K562 (cell line): ENCODE data around the gene PPEF2.

Experiments used
- KDM1A ChIP-seq, 2 experiments: fragments of 450-650 bp; IDR thresholded peaks; 2 replicates each; pipeline ENCODE4 v1.6.1; 2016; ENCODE audit warnings: mild to moderate bottlenecking in 2 of 2
- MAFK ChIP-seq: IDR thresholded peaks from 2 replicates; pipeline ENCODE4 v1.6.1; 2011; ENCODE audit warnings: low read length, improper control_type of control experiment
- MAZ ChIP-seq, 2 experiments: fragments of 450-650 bp in 1 of 2; sonication (generic) in 1 of 2; formaldehyde crosslinking; IDR thresholded peaks in 1 of 2; conservative IDR thresholded peaks in 1 of 2; 2 replicates each; pipeline versions ENCODE4 v1.4.0 to v1.5.0; 2020; ENCODE audit warnings: mild to moderate bottlenecking in 1 of 2, missing genetic modification reagents in 1 of 2
- MCM3 ChIP-seq: fragments of 450-650 bp; IDR thresholded peaks from 2 replicates; pipeline ENCODE4 v1.6.1; 2016
- POLR2AphosphoS2 ChIP-seq: IDR thresholded peaks from 2 replicates; pipeline ENCODE4 v1.6.1; 2012; ENCODE audit warnings: low read length, improper control_type of control experiment
- RAD21 ChIP-seq, 2 experiments: fragments of 250-450 bp in 1 of 2; fragments of 450-650 bp in 1 of 2; sonication (Bioruptor Pico) in 1 of 2; formaldehyde crosslinking in 1 of 2; IDR thresholded peaks in 1 of 2; conservative IDR thresholded peaks in 1 of 2; 2 replicates each; pipeline versions ENCODE4 v1.4.0 to v1.8.0; 2020 to 2022; ENCODE audit warnings: mild to moderate bottlenecking in 2 of 2, moderate library complexity in 1 of 2
- SIN3B ChIP-seq: fragments of 450-650 bp; IDR thresholded peaks from 2 replicates; pipeline ENCODE4 v1.6.1; 2017; ENCODE audit warnings: low read depth, mild to moderate bottlenecking, moderate library complexity
- YY1 ChIP-seq, 3 experiments: IDR thresholded peaks; 2 replicates each; pipeline ENCODE4 v1.6.1; 2011; ENCODE audit warnings: low read length in 2 of 3, mild to moderate bottlenecking in 2 of 3, moderate library complexity in 2 of 3, borderline replicate concordance in 1 of 3, control low read depth in 1 of 3, low read depth in 1 of 3; ENCODE audit not compliant: insufficient read depth in 3 of 3, insufficient replicate concordance in 2 of 3, control insufficient read depth in 1 of 3, insufficient read length in 1 of 3; ENCODE audit errors: extremely low read depth in 1 of 3
- ZNF232 ChIP-seq: sonication (generic); formaldehyde crosslinking; IDR thresholded peaks from 2 replicates; pipeline ENCODE4 v1.8.0; 2022; ENCODE audit warnings: mild to moderate bottlenecking, missing genetic modification reagents
- ZNF780A ChIP-seq: fragments of 250-450 bp; sonication (Bioruptor Pico); IDR thresholded peaks from 2 replicates; pipeline ENCODE4 v1.5.0; 2021; ENCODE audit warnings: mild to moderate bottlenecking
- TF ChIP-seq, protein P1 (sequence below): fragments of 250-450 bp; sonication (Bioruptor Pico); IDR thresholded peaks from 2 replicates; pipeline ENCODE4 v1.8.0; 2022; ENCODE audit warnings: inconsistent platforms
- TF ChIP-seq, protein P2 (sequence below): sonication (generic); formaldehyde crosslinking; IDR thresholded peaks from 2 replicates; pipeline ENCODE4 v1.9.0; 2022; ENCODE audit warnings: mild to moderate bottlenecking, missing genetic modification reagents
- TF ChIP-seq, protein P3 (sequence below), 2 experiments: fragments of 450-650 bp in 1 of 2; sonication (generic) in 1 of 2; formaldehyde crosslinking in 1 of 2; IDR thresholded peaks; 2 replicates each; pipeline versions ENCODE4 v1.7.1 to v1.9.0; 2016 to 2022; ENCODE audit warnings: inconsistent platforms in 1 of 2, mild to moderate bottlenecking in 1 of 2, missing genetic modification reagents in 1 of 2

DNA sequence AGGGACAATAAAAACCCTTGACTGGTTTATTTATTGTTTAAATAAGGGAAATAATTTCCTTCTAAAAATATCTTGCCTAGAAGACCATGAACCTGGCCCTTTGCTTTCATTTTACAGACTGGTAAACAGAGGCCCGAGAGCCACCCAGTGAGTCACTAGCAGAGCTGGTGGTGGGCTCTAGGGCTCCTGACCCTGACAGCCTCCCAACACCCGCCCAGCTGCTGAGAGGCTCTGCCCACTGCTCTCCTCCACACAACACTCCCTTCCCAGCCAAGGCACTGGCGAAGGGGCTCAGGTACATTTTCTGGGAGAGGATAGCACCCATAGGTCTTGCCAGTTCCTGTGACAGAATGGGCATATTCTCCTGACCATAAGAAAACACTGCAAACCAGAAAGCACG is 18.1 kb upstream of the PPEF2 start:
- TF ChIP-seq ZNF780A (no peak), RAD21 (CRISPR knock-in tag; conservative IDR thresholded peaks at IDR 0.05 in 1 of 2, IDR thresholded peaks at IDR 0.05 in 1 of 2) (no peak), KDM1A (IDR thresholded peaks at IDR 0.05) (no peak), MCM3 (no peak), POLR2AphosphoS2 (no peak), ZNF232 (no peak), MAZ (CRISPR knock-in tag; conservative IDR thresholded peaks at IDR 0.05 in 1 of 2, IDR thresholded peaks at IDR 0.05 in 1 of 2) (no peak), YY1 (IDR thresholded peaks at IDR 0.05; ENCODE audit: borderline replicate concordance in 1 of 3, control insufficient read depth in 1 of 3, extremely low read depth in 1 of 3, insufficient read depth in 3 of 3, insufficient read length in 1 of 3, insufficient replicate concordance in 2 of 3, low read depth in 1 of 3, low read length in 2 of 3) (no peak), MAFK (no peak), SIN3B (no peak)
- TF ChIP-seq, protein P1, sequence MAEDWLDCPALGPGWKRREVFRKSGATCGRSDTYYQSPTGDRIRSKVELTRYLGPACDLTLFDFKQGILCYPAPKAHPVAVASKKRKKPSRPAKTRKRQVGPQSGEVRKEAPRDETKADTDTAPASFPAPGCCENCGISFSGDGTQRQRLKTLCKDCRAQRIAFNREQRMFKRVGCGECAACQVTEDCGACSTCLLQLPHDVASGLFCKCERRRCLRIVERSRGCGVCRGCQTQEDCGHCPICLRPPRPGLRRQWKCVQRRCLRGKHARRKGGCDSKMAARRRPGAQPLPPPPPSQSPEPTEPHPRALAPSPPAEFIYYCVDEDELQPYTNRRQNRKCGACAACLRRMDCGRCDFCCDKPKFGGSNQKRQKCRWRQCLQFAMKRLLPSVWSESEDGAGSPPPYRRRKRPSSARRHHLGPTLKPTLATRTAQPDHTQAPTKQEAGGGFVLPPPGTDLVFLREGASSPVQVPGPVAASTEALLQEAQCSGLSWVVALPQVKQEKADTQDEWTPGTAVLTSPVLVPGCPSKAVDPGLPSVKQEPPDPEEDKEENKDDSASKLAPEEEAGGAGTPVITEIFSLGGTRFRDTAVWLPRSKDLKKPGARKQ = no peak
- TF ChIP-seq, protein P2, sequence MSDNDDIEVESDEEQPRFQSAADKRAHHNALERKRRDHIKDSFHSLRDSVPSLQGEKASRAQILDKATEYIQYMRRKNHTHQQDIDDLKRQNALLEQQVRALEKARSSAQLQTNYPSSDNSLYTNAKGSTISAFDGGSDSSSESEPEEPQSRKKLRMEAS = no peak
- TF ChIP-seq, protein P3, sequence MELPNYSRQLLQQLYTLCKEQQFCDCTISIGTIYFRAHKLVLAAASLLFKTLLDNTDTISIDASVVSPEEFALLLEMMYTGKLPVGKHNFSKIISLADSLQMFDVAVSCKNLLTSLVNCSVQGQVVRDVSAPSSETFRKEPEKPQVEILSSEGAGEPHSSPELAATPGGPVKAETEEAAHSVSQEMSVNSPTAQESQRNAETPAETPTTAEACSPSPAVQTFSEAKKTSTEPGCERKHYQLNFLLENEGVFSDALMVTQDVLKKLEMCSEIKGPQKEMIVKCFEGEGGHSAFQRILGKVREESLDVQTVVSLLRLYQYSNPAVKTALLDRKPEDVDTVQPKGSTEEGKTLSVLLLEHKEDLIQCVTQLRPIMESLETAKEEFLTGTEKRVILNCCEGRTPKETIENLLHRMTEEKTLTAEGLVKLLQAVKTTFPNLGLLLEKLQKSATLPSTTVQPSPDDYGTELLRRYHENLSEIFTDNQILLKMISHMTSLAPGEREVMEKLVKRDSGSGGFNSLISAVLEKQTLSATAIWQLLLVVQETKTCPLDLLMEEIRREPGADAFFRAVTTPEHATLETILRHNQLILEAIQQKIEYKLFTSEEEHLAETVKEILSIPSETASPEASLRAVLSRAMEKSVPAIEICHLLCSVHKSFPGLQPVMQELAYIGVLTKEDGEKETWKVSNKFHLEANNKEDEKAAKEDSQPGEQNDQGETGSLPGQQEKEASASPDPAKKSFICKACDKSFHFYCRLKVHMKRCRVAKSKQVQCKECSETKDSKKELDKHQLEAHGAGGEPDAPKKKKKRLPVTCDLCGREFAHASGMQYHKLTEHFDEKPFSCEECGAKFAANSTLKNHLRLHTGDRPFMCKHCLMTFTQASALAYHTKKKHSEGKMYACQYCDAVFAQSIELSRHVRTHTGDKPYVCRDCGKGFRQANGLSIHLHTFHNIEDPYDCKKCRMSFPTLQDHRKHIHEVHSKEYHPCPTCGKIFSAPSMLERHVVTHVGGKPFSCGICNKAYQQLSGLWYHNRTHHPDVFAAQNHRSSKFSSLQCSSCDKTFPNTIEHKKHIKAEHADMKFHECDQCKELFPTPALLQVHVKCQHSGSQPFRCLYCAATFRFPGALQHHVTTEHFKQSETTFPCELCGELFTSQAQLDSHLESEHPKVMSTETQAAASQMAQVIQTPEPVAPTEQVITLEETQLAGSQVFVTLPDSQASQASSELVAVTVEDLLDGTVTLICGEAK (IDR thresholded peaks at IDR 0.05) = no peak
- TF ChIP-seq, protein P3 (CRISPR knock-in tag; IDR thresholded peaks at IDR 0.05) = no peak
